Stimulated activated CD4-positive, alpha-beta T cell treated with anti-CD3 and anti-CD28 coated beads, TNF-alpha, amount 100 ng/mL, for 24 hours (primary cell): Measurements from ENCODE around the gene CPB2.

Source experiments
- DNase-seq, 3 experiments: peaks; one replicate each; pipeline ENCODE4 v3.0.0-alpha.2; 2020; ENCODE audit warnings: low read depth in 3 of 3

The CPB2 gene

GRCh38 chr13:46127358-46128023, 22.7 kb upstream of the CPB2 start:
- DNase-seq: no peak

- peak; percentile 41 to 65 (median 48) for DNase-seq
Observed at GRCh38 chr13:46126552-46127357, 21.9 kb upstream of the CPB2 start.

GRCh38 chr13:46126056-46126455, 21.2 kb upstream of the CPB2 start:
- DNase-seq: no peak

- DNase-seq: no peak
Observed at GRCh38 chr13:46124967-46125933, 20.4 kb upstream of the CPB2 start.

- DNase-seq: peak in 1 of 3 experiments; percentile 12
Observed at GRCh38 chr13:46124531-46124966, 19.7 kb upstream of the CPB2 start.

GRCh38 chr13:46122304-46122703, 17.5 kb upstream of the CPB2 start:
- no peak for DNase-seq

- no peak for DNase-seq
Observed at GRCh38 chr13:46121597-46122163, 16.8 kb upstream of the CPB2 start.

- DNase-seq: no peak
Observed at GRCh38 chr13:46121033-46121432, 16.2 kb upstream of the CPB2 start.

GRCh38 chr13:46119883-46120614, 15.2 kb upstream of the CPB2 start:
- no peak for DNase-seq

GRCh38 chr13:46116653-46117502, 12.0 kb upstream of the CPB2 start:
- DNase-seq: no peak

- no peak for DNase-seq
Observed at GRCh38 chr13:46114613-46115012, 9.8 kb upstream of the CPB2 start.

GRCh38 chr13:46113596-46113995, 8.8 kb upstream of the CPB2 start:
- DNase-seq: no peak

GRCh38 chr13:46111151-46111550, 6.3 kb upstream of the CPB2 start:
- DNase-seq: no peak

GRCh38 chr13:46109451-46109850, 4.6 kb upstream of the CPB2 start:
- DNase-seq: no peak

GRCh38 chr13:46106839-46107371, 2.1 kb upstream of the CPB2 start:
- no peak for DNase-seq

- DNase-seq: no peak
Observed at GRCh38 chr13:46103037-46103436, 1.8 kb downstream of the CPB2 start.

- no peak for DNase-seq
Observed at GRCh38 chr13:46102255-46102605, 2.6 kb downstream of the CPB2 start.

GRCh38 chr13:46101484-46102254, 3.2 kb downstream of the CPB2 start:
- no peak for DNase-seq

- DNase-seq: no peak
Observed at GRCh38 chr13:46101002-46101401, 3.8 kb downstream of the CPB2 start.
